GM12892 (cell line): ENCODE results near the gene IGF1R.

Source experiments
- POLR2A ChIP-seq: IDR thresholded peaks from 2 replicates; pipeline ENCODE4 v1.6.1; 2011; ENCODE audit warnings: low read depth, low read length, control low read depth
- POLR2AphosphoS5 ChIP-seq: IDR thresholded peaks from 2 replicates; pipeline ENCODE4 v1.6.1; 2011; ENCODE audit warnings: low read depth, low read length, control low read depth
- TAF1 ChIP-seq: IDR thresholded peaks from 2 replicates; pipeline ENCODE4 v1.6.1; 2011; ENCODE audit warnings: low read depth, mild to moderate bottlenecking, control low read depth, low read length, borderline replicate concordance

DNA sequence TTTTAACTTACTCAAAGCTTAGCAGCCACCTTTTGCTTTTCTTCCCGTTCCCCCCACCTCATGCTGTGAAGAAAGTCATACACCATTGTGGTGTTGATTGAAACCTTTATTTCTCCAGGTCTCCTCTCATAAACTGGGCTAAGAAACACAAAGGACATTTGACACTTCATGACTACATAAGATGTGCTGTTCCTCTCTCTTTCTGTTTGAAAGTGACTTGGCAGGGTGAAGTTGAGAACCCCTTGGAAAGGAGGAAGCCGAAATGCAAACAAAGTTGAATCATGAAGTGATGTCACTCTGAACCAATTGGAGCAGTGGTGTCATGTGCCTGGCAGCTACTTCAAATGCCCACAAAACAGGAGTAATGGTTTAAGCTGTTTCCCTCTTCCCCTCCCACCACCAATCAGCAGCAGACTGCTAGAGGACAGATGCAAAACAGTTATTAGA, 174.7 kb downstream of the IGF1R start:
- TF ChIP-seq TAF1 (no peak), POLR2A (no peak), POLR2AphosphoS5 (no peak)
